HepG2 (cell line): Measurements from ENCODE around the gene NRP1. TPM values are rescaled to one million over a fixed set of nuclear protein-coding genes. Genes with fewer than 3 reads are reported as not detected.

ENCODE experiments used
- ATAC-seq: fragments of 200-7000 bp; cut with Tn5 transposase; 3 replicates; pipeline ENCODE4 v1.9.1; 2020; ENCODE audit warnings: mild to moderate bottlenecking, moderate library complexity
- BruUV-seq: library from RNA; stranded (reverse); fragments of 400-500 nt; replicated peaks from 2 replicates; lab custom pipeline; 2021; lab: Mats Ljungman, UMichigan
- CTCF ChIA-PET: fragments of 300-600 bp; formaldehyde crosslinking; extraction: SDS; loops from one replicate; lab custom pipeline; 2021; ENCODE audit warnings: low total read pairs, inconsistent platforms, low intra/inter-chr PET ratio; lab: Yijun Ruan, JAX
- POLR2A ChIA-PET: fragments of 350-600 bp; sonication (Branson Sonifier 250); formaldehyde crosslinking; loops from one replicate; lab custom pipeline; 2020; ENCODE audit warnings: antibody characterized with exemption, inconsistent platforms; lab: Yijun Ruan, JAX
- DNase-seq: peaks from one replicate; pipeline ENCODE4 v3.0.0-alpha.2; 2015; ENCODE audit warnings: low spot score
- FAIRE-seq: peaks from 3 replicates; lab custom pipeline; 2011; peaks lifted over from hg19 to GRCh38; lab: Jason Lieb, UNC
- H2AFZ ChIP-seq: one replicate; pipeline ENCODE4 v1.6.1; 2011; ENCODE audit warnings: low read length, inconsistent platforms
- H3K27ac ChIP-seq: fragments of 300-600 bp; 3 replicates; pipeline ENCODE4 v1.8.0; 2011; ENCODE audit warnings: mixed run types, mild to moderate bottlenecking, mixed read lengths, low read length, inconsistent platforms; ENCODE audit not compliant: insufficient read depth; ENCODE audit errors: extremely low read length
- H3K27me3 ChIP-seq, 2 experiments: fragments of 200-600 bp in 1 of 2; 2 replicates in 1 of 2; 3 replicates in 1 of 2; pipeline versions ENCODE4 v1.6.0 to v1.8.0; 2011; ENCODE audit warnings: low read length in 2 of 2, mild to moderate bottlenecking in 2 of 2, moderate library complexity in 2 of 2, inconsistent platforms in 1 of 2; ENCODE audit not compliant: insufficient read depth in 2 of 2, control insufficient read depth in 1 of 2
- H3K36me3 ChIP-seq, 2 experiments: fragments of 200-600 bp in 1 of 2; replicated peaks in 1 of 2; 2 replicates in 1 of 2; 3 replicates in 1 of 2; pipeline versions ENCODE4 v1.5.1 to v1.8.0; 2011; ENCODE audit warnings: low read length in 2 of 2, inconsistent platforms in 1 of 2; ENCODE audit not compliant: insufficient read depth in 2 of 2, control insufficient read depth in 1 of 2
- H3K4me1 ChIP-seq: 2 replicates; pipeline ENCODE4 v1.5.1; 2012; ENCODE audit warnings: low read length, inconsistent platforms; ENCODE audit not compliant: insufficient read depth
- H3K4me2 ChIP-seq: 2 replicates; pipeline ENCODE4 v1.6.0; 2011; ENCODE audit warnings: low read depth, low read length, inconsistent platforms
- H3K4me3 ChIP-seq, 3 experiments: fragments of 200-600 bp in 1 of 3; sonication (generic), shearing (Covaris generic) in 1 of 3; replicated peaks in 1 of 3; 2 replicates each; pipeline ENCODE4 v1.5.1; 2011 to 2016; ENCODE audit warnings: low read length in 3 of 3, inconsistent platforms in 2 of 3, low read depth in 2 of 3, mild to moderate bottlenecking in 2 of 3, control low read depth in 1 of 3, mixed read lengths in 1 of 3; ENCODE audit not compliant: insufficient read depth in 1 of 3
- H3K79me2 ChIP-seq: one replicate; pipeline ENCODE4 v1.6.1; 2011; ENCODE audit warnings: low read length, inconsistent platforms; ENCODE audit not compliant: insufficient read depth
- H3K9ac ChIP-seq: 2 replicates; pipeline ENCODE4 v1.6.0; 2011; ENCODE audit warnings: mild to moderate bottlenecking, low read depth, low read length, inconsistent platforms; ENCODE audit not compliant: insufficient read depth
- H3K9me3 ChIP-seq: 2 replicates; pipeline ENCODE4 v1.5.1; 2012; ENCODE audit warnings: mild to moderate bottlenecking, low read length
- H4K20me1 ChIP-seq: 2 replicates; pipeline ENCODE4 v1.6.0; 2011; ENCODE audit warnings: inconsistent platforms, mild to moderate bottlenecking, low read length, moderate library complexity; ENCODE audit not compliant: insufficient read depth
- FOXA1 ChIP-seq, 2 experiments: fragments of 450-650 bp in 1 of 2; sonication (generic) in 1 of 2; formaldehyde crosslinking in 1 of 2; IDR thresholded peaks; 2 replicates each; pipeline versions ENCODE4 v1.4.0 to v1.6.1; 2016 to 2020; ENCODE audit warnings: missing genetic modification reagents in 1 of 2
- IRX3 ChIP-seq: sonication (generic); formaldehyde crosslinking; IDR thresholded peaks from 2 replicates; pipeline ENCODE4 v1.8.1; 2023; ENCODE audit warnings: mild to moderate bottlenecking, low read depth, missing genetic modification reagents, borderline replicate concordance
- MED1 ChIP-seq: sonication (generic); formaldehyde crosslinking; IDR thresholded peaks from 2 replicates; pipeline ENCODE4 v1.4.0; 2020; ENCODE audit warnings: missing genetic modification reagents
- MEIS2 ChIP-seq: sonication (generic); formaldehyde crosslinking; IDR thresholded peaks from 2 replicates; pipeline ENCODE4 v1.9.0; 2021; ENCODE audit warnings: mild to moderate bottlenecking, missing genetic modification reagents
- MLLT10 ChIP-seq: sonication (generic); formaldehyde crosslinking; IDR thresholded peaks from 2 replicates; pipeline ENCODE4 v1.4.0; 2020; ENCODE audit warnings: missing genetic modification reagents
- RXRB ChIP-seq: IDR thresholded peaks from 2 replicates; pipeline ENCODE4 v1.6.1; 2016; ENCODE audit warnings: borderline replicate concordance, missing genetic modification reagents, missing compliant biosample characterization
- SNRNP70 ChIP-seq: fragments of 200-400 bp; formaldehyde crosslinking; IDR thresholded peaks from 2 replicates; pipeline ENCODE4 v1.6.1; 2017; ENCODE audit warnings: mild to moderate bottlenecking, low read depth, low read length, moderate library complexity
- ZNF557 ChIP-seq: sonication (generic); formaldehyde crosslinking; IDR thresholded peaks from 2 replicates; pipeline ENCODE4 v1.4.0; 2020; ENCODE audit warnings: missing genetic modification reagents
- WGBS: methylation state at CpG from one replicate; pipeline ENCODE4 v1.1.6; 2017; ENCODE audit warnings: low lambda C conversion rate; 5-methylcytosine and 5-hydroxymethylcytosine counted together
- in situ Hi-C: cut with HindIII; loops from 2 replicates; pipeline ENCODE4 v1.10.0; 2017; ENCODE audit warnings: low pct_unique_long_range_greater_than_20kb; ENCODE audit not compliant: extremely low pct_ligation_motif_present
- intact Hi-C: fragments of 100-400 bp; cut with micrococcal nuclease; formaldehyde crosslinking; loops from one replicate; pipeline ENCODE4 v1.10.0; 2022; ENCODE audit not compliant: unreplicated experiment
- polyA plus RNA-seq, 8 experiments: library from polyadenylated mRNA; depleted of rRNA in 3 of 8; stranded (reverse) in 7 of 8; unstranded in 1 of 8; fragments of >200 nt; fragmentation: Illumina TruSeq in 4 of 8; extraction: Trizol in 4 of 8; gene quantifications; 2 replicates each; pipeline versions ENCODE4 v1.2.1 to v1.2.3, GENCODE V29; 2011 to 2016; ENCODE audit warnings: low read depth in 4 of 8, missing spikeins in 1 of 8, mixed read lengths in 1 of 8; ENCODE audit not compliant: insufficient read depth in 1 of 8
- total RNA-seq, 5 experiments: library from RNA; depleted of rRNA; stranded (reverse); fragments of >200 nt; fragmentation: Illumina TruSeq; extraction: Trizol; gene quantifications; 2 replicates each; pipeline ENCODE4 v1.2.3, GENCODE V29; 2016; ENCODE audit warnings: low read depth in 1 of 5
- TF ChIP-seq, protein P1 (sequence below): sonication (generic); formaldehyde crosslinking; IDR thresholded peaks from 2 replicates; pipeline ENCODE4 v1.4.0; 2020; ENCODE audit warnings: missing genetic modification reagents, borderline replicate concordance
- TF ChIP-seq, protein P2 (sequence below): sonication (generic); formaldehyde crosslinking; IDR thresholded peaks from 2 replicates; pipeline ENCODE4 v1.5.1; 2020; ENCODE audit warnings: mild to moderate bottlenecking, missing genetic modification reagents, borderline replicate concordance
- TF ChIP-seq, protein P3 (sequence below): IDR thresholded peaks from 2 replicates; pipeline ENCODE4 v1.6.1; 2016; ENCODE audit warnings: control low read depth

Gene NRP1
- total and polyA plus RNA-seq, 2 of the 13 experiments (the other 11 are each of a cell fraction or from before 2014, with no cell fraction given): 5.3 to 5.8 TPM

GRCh38 chr10:33298110-33298509 is 36.4 kb downstream of the NRP1 start:
- DNase-seq (no peak), FAIRE-seq (no peak), ATAC-seq (no peak)
- H3K27me3 ChIP-seq: no peaks in the 10 kb centered on the region
- intact Hi-C loops: no loop called here
- BruUV-seq: no TSS peak
- peaks cover 0 to 3% of the 10 kb centered on the region in 2 experiments; a peak in 1 of 5 replicates for H3K36me3 ChIP-seq
- WGBS: 99% methylated on average over 6 of the region's 6 CpGs
- no peak overlapping the region for H3K4me3 ChIP-seq
- in situ Hi-C loops: no loop called here
- no peaks in the 10 kb centered on the region for H3K9me3 ChIP-seq
- no peaks in the 10 kb centered on the region for H3K79me2 ChIP-seq
- no peaks in the 10 kb centered on the region for H4K20me1 ChIP-seq
- no peak overlapping the region for H3K4me2 ChIP-seq
- H3K27ac ChIP-seq: no peak overlapping the region
- no peak overlapping the region for H2AFZ ChIP-seq
- peaks cover 42% of the 10 kb centered on the region for H3K4me1 ChIP-seq
- CTCF ChIA-PET: no interaction called here
- H3K9ac ChIP-seq: no peak overlapping the region
- POLR2A ChIA-PET: no interaction called here
- TF ChIP-seq ZNF557 (CRISPR knock-in tag) (no peak), IRX3 (CRISPR knock-in tag) (no peak), MED1 (CRISPR knock-in tag) (no peak), FOXA1 (IDR thresholded peaks at IDR 0.05) (no peak), FOXA1 (CRISPR knock-in tag; IDR thresholded peaks at IDR 0.05) (no peak), SNRNP70 (no peak), MEIS2 (CRISPR knock-in tag) (no peak), RXRB (CRISPR knock-in tag) (no peak), MLLT10 (CRISPR knock-in tag) (no peak)
- TF ChIP-seq, protein P1, sequence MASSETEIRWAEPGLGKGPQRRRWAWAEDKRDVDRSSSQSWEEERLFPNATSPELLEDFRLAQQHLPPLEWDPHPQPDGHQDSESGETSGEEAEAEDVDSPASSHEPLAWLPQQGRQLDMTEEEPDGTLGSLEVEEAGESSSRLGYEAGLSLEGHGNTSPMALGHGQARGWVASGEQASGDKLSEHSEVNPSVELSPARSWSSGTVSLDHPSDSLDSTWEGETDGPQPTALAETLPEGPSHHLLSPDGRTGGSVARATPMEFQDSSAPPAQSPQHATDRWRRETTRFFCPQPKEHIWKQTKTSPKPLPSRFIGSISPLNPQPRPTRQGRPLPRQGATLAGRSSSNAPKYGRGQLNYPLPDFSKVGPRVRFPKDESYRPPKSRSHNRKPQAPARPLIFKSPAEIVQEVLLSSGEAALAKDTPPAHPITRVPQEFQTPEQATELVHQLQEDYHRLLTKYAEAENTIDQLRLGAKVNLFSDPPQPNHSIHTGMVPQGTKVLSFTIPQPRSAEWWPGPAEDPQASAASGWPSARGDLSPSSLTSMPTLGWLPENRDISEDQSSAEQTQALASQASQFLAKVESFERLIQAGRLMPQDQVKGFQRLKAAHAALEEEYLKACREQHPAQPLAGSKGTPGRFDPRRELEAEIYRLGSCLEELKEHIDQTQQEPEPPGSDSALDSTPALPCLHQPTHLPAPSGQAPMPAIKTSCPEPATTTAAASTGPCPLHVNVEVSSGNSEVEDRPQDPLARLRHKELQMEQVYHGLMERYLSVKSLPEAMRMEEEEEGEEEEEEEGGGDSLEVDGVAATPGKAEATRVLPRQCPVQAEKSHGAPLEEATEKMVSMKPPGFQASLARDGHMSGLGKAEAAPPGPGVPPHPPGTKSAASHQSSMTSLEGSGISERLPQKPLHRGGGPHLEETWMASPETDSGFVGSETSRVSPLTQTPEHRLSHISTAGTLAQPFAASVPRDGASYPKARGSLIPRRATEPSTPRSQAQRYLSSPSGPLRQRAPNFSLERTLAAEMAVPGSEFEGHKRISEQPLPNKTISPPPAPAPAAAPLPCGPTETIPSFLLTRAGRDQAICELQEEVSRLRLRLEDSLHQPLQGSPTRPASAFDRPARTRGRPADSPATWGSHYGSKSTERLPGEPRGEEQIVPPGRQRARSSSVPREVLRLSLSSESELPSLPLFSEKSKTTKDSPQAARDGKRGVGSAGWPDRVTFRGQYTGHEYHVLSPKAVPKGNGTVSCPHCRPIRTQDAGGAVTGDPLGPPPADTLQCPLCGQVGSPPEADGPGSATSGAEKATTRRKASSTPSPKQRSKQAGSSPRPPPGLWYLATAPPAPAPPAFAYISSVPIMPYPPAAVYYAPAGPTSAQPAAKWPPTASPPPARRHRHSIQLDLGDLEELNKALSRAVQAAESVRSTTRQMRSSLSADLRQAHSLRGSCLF (CRISPR knock-in tag): no peak
- TF ChIP-seq, protein P2, sequence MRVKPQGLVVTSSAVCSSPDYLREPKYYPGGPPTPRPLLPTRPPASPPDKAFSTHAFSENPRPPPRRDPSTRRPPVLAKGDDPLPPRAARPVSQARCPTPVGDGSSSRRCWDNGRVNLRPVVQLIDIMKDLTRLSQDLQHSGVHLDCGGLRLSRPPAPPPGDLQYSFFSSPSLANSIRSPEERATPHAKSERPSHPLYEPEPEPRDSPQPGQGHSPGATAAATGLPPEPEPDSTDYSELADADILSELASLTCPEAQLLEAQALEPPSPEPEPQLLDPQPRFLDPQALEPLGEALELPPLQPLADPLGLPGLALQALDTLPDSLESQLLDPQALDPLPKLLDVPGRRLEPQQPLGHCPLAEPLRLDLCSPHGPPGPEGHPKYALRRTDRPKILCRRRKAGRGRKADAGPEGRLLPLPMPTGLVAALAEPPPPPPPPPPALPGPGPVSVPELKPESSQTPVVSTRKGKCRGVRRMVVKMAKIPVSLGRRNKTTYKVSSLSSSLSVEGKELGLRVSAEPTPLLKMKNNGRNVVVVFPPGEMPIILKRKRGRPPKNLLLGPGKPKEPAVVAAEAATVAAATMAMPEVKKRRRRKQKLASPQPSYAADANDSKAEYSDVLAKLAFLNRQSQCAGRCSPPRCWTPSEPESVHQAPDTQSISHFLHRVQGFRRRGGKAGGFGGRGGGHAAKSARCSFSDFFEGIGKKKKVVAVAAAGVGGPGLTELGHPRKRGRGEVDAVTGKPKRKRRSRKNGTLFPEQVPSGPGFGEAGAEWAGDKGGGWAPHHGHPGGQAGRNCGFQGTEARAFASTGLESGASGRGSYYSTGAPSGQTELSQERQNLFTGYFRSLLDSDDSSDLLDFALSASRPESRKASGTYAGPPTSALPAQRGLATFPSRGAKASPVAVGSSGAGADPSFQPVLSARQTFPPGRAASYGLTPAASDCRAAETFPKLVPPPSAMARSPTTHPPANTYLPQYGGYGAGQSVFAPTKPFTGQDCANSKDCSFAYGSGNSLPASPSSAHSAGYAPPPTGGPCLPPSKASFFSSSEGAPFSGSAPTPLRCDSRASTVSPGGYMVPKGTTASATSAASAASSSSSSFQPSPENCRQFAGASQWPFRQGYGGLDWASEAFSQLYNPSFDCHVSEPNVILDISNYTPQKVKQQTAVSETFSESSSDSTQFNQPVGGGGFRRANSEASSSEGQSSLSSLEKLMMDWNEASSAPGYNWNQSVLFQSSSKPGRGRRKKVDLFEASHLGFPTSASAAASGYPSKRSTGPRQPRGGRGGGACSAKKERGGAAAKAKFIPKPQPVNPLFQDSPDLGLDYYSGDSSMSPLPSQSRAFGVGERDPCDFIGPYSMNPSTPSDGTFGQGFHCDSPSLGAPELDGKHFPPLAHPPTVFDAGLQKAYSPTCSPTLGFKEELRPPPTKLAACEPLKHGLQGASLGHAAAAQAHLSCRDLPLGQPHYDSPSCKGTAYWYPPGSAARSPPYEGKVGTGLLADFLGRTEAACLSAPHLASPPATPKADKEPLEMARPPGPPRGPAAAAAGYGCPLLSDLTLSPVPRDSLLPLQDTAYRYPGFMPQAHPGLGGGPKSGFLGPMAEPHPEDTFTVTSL: no peak
- TF ChIP-seq, protein P3, sequence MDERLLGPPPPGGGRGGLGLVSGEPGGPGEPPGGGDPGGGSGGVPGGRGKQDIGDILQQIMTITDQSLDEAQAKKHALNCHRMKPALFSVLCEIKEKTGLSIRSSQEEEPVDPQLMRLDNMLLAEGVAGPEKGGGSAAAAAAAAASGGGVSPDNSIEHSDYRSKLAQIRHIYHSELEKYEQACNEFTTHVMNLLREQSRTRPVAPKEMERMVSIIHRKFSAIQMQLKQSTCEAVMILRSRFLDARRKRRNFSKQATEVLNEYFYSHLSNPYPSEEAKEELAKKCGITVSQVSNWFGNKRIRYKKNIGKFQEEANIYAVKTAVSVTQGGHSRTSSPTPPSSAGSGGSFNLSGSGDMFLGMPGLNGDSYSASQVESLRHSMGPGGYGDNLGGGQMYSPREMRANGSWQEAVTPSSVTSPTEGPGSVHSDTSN: no peak
